Astrocyte of the hippocampus (primary cell): ENCODE data around the gene PPM1B.
"Not testable (repeated sequence)": the region's sequence is repeated elsewhere in the genome, so short reads cannot be mapped to it uniquely, and the experiment has no call there.

ENCODE experiments used
- DNase-seq: peaks from one replicate; pipeline ENCODE4 v3.0.0; 2011; ENCODE audit warnings: low read depth, low spot score

The PPM1B gene

GRCh38 chr2:44155666-44156446 lies 12.8 kb upstream of the PPM1B start:
- DNase-seq = peak; percentile 4

GRCh38 chr2:44163777-44164176 lies 4.9 kb upstream of the PPM1B start:
- no peak for DNase-seq

GRCh38 chr2:44164617-44165016 lies 4.1 kb upstream of the PPM1B start:
- no peak for DNase-seq

- DNase-seq = no peak
Measured at GRCh38 chr2:44166096-44166495, 2.6 kb upstream of the PPM1B start.

GRCh38 chr2:44167311-44167907 lies 1.3 kb upstream of the PPM1B start:
- DNase-seq = no peak

- peak; percentile 99 for DNase-seq
Measured at GRCh38 chr2:44167908-44168680, 581 bp upstream of the PPM1B start.

- DNase-seq = peak; percentile 66
Measured at GRCh38 chr2:44169155-44169898, 652 bp downstream of the PPM1B start.

- peak; percentile 41 for DNase-seq
Measured at GRCh38 chr2:44170311-44170717, 1.6 kb downstream of the PPM1B start.

- DNase-seq = peak; percentile 63
Measured at GRCh38 chr2:44171018-44171417, 2.3 kb downstream of the PPM1B start.

GRCh38 chr2:44171442-44171841 lies 2.8 kb downstream of the PPM1B start:
- not testable (repeated sequence) for DNase-seq

GRCh38 chr2:44172576-44172975 lies 3.9 kb downstream of the PPM1B start:
- DNase-seq = no peak

GRCh38 chr2:44178950-44179349 lies 10.3 kb downstream of the PPM1B start:
- no peak for DNase-seq

- DNase-seq = no peak
Measured at GRCh38 chr2:44181648-44182047, 13.0 kb downstream of the PPM1B start.

GRCh38 chr2:44184106-44184505 lies 15.4 kb downstream of the PPM1B start:
- no peak for DNase-seq

- DNase-seq = no peak
Measured at GRCh38 chr2:44186810-44187209, 18.1 kb downstream of the PPM1B start.

GRCh38 chr2:44187251-44187650 lies 18.6 kb downstream of the PPM1B start:
- DNase-seq = no peak

GRCh38 chr2:44188696-44189095 lies 20.0 kb downstream of the PPM1B start:
- no peak for DNase-seq

GRCh38 chr2:44189104-44189503 lies 20.4 kb downstream of the PPM1B start:
- DNase-seq = no peak

- DNase-seq = no peak
Measured at GRCh38 chr2:44190526-44190925, 21.9 kb downstream of the PPM1B start.

GRCh38 chr2:44191739-44192138 lies 23.1 kb downstream of the PPM1B start:
- DNase-seq = no peak

GRCh38 chr2:44192646-44193045 lies 24.0 kb downstream of the PPM1B start:
- DNase-seq = no peak

GRCh38 chr2:44195714-44196113 lies 27.0 kb downstream of the PPM1B start:
- DNase-seq = no peak
